K562 (cell line): ENCODE measurements around the gene PSMC3IP. TPM values are rescaled to one million over a fixed set of nuclear protein-coding genes. Genes with fewer than 3 reads are reported as not detected.

ENCODE experiments used
- ARHGAP35 ChIP-seq: fragments of 450-650 bp; IDR thresholded peaks from 2 replicates; pipeline ENCODE4 v1.6.1; 2018; ENCODE audit not compliant: partially characterized antibody
- ATF1 ChIP-seq, 2 experiments: fragments of 450-650 bp in 1 of 2; IDR thresholded peaks; 2 replicates each; pipeline ENCODE4 v1.6.1; 2016; ENCODE audit warnings: missing compliant biosample characterization in 1 of 2, missing genetic modification characterization in 1 of 2
- CREBBP ChIP-seq: IDR thresholded peaks from one replicate; pipeline ENCODE4 v1.6.1; 2012; ENCODE audit warnings: low read depth, mild to moderate bottlenecking, control low read depth, inconsistent platforms, low read length
- FIP1L1 ChIP-seq: fragments of 200-400 bp; formaldehyde crosslinking; IDR thresholded peaks from 2 replicates; pipeline ENCODE4 v1.6.1; 2018; ENCODE audit warnings: mild to moderate bottlenecking, low read depth, low read length; ENCODE audit not compliant: poor library complexity, severe bottlenecking
- KDM1A ChIP-seq, 2 experiments: fragments of 450-650 bp; IDR thresholded peaks; 2 replicates each; pipeline ENCODE4 v1.6.1; 2016; ENCODE audit warnings: mild to moderate bottlenecking in 2 of 2
- NR2C2 ChIP-seq, 2 experiments: fragments of 200-800 bp in 1 of 2; sonication (Bioruptor generic) in 1 of 2; sonication (generic) in 1 of 2; formaldehyde crosslinking in 1 of 2; IDR thresholded peaks; 2 replicates each; pipeline versions ENCODE4 v1.6.1 to v1.8.0; 2016 to 2022; ENCODE audit warnings: mild to moderate bottlenecking in 1 of 2, missing compliant biosample characterization in 1 of 2, missing genetic modification characterization in 1 of 2, missing genetic modification reagents in 1 of 2
- OTX1 ChIP-seq: fragments of 450-650 bp; formaldehyde crosslinking; IDR thresholded peaks from 2 replicates; pipeline ENCODE4 v1.4.0; 2022; ENCODE audit warnings: mild to moderate bottlenecking
- RBFOX2 ChIP-seq: fragments of 200-400 bp; formaldehyde crosslinking; IDR thresholded peaks from 2 replicates; pipeline ENCODE4 v1.6.1; 2017; ENCODE audit warnings: low read depth, mild to moderate bottlenecking, low read length, moderate library complexity
- RNF2 ChIP-seq: sonication (generic); IDR thresholded peaks from 2 replicates; pipeline ENCODE4 v1.6.1; 2016
- SMARCA4 ChIP-seq: fragments of 450-650 bp; IDR thresholded peaks from 2 replicates; pipeline ENCODE4 v1.6.1; 2016
- ZC3H11A ChIP-seq: IDR thresholded peaks from 2 replicates; pipeline ENCODE4 v1.6.1; 2012; ENCODE audit warnings: low read depth, low read length, improper control_type of control experiment
- ZFP1 ChIP-seq: fragments of 450-650 bp; formaldehyde crosslinking; IDR thresholded peaks from 2 replicates; pipeline ENCODE4 v1.4.0; 2020; ENCODE audit warnings: mild to moderate bottlenecking, mixed read lengths
- ZNF165 ChIP-seq: fragments of 250-450 bp; sonication (Bioruptor Pico); IDR thresholded peaks from 2 replicates; pipeline ENCODE4 v1.4.0; 2020; ENCODE audit warnings: borderline replicate concordance
- polyA plus RNA-seq, 8 experiments: library from polyadenylated mRNA; depleted of rRNA in 4 of 8; stranded (reverse) in 5 of 8; unstranded in 3 of 8; fragments of >200 nt; fragmentation: Nextera tagmentation in 2 of 8; fragmentation: Illumina TruSeq in 1 of 8; extraction: Ambion mirVana in 2 of 8; extraction: Trizol in 1 of 8; gene quantifications; 2 replicates each; pipeline versions ENCODE4 v1.2.1 to v1.2.3, GENCODE V29; 2011 to 2014; ENCODE audit warnings: inconsistent platforms in 1 of 8, missing spikeins in 1 of 8
- total RNA-seq, 7 experiments: library from RNA; depleted of rRNA in 6 of 7; stranded (reverse); fragments of >200 nt in 6 of 7; fragmentation: Illumina TruSeq in 2 of 7; extraction: Trizol in 2 of 7; gene quantifications; 2 replicates each; pipeline versions ENCODE4 v1.2.1 to v1.2.3, GENCODE V29; 2011 to 2021; ENCODE audit warnings: low replicate concordance in 1 of 7
- TF ChIP-seq, protein P1 (sequence below): fragments of 450-650 bp; formaldehyde crosslinking; IDR thresholded peaks from 2 replicates; pipeline ENCODE4 v1.4.0; 2022; ENCODE audit warnings: missing genetic modification characterization
- TF ChIP-seq, protein P2 (sequence below): fragments of 200-800 bp; sonication (Bioruptor generic); IDR thresholded peaks from 2 replicates; pipeline ENCODE4 v1.6.1; 2016; ENCODE audit warnings: missing genetic modification characterization, missing compliant biosample characterization
- TF ChIP-seq, protein P3 (sequence below): fragments of 450-650 bp; formaldehyde crosslinking; IDR thresholded peaks from 2 replicates; pipeline ENCODE4 v1.4.0; 2020; ENCODE audit warnings: mild to moderate bottlenecking, moderate library complexity
- TF ChIP-seq, protein P4 (sequence below), 3 experiments: IDR thresholded peaks in 2 of 3; conservative IDR thresholded peaks in 1 of 3; 2 replicates each; pipeline ENCODE4 v1.5.1; 2011 to 2012; ENCODE audit warnings: low read length in 3 of 3, mild to moderate bottlenecking in 3 of 3, control low read depth in 2 of 3, improper control_type of control experiment in 1 of 3, inconsistent platforms in 1 of 3, low read depth in 1 of 3, mixed read lengths in 1 of 3, moderate library complexity in 1 of 3; ENCODE audit not compliant: insufficient read depth in 2 of 3
- TF ChIP-seq, protein P5 (sequence below): fragments of 450-650 bp; IDR thresholded peaks from 2 replicates; pipeline ENCODE4 v1.6.1; 2016; ENCODE audit warnings: low read depth, mild to moderate bottlenecking, moderate library complexity

Gene PSMC3IP
- total and polyA plus RNA-seq, 9 of the 15 experiments (the other 6 are each of a cell fraction or from before 2014, with no cell fraction given) = 13.8 to 65.6 (median 32.8) TPM

DNA sequence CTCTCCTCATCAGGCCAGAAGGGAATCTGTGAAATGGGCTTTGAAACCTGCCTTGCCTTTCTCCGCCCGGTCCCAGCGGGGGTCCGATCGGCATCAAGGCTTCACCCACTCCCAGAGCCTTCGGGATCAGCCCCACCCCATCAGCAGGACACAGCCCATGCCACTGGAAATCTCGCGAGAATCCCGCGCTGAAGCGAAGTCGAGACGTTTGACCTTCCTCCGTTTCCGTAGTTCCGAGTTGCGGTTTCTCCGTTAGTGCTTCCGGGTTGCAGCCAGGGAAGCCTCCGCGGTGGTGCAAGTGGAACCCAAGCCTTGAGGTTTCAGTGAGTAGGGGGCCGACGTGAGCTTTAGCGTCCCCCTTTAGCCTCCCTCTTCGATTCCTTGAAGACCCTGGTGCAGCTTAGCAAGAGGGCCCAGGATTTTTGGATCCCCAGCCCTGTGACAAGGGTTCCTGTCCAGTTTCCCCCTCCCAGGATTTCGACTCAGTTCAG lies 15.6 kb downstream of the PSMC3IP start, which contains the start of gene COASY (continued):
- TF ChIP-seq, protein P1, sequence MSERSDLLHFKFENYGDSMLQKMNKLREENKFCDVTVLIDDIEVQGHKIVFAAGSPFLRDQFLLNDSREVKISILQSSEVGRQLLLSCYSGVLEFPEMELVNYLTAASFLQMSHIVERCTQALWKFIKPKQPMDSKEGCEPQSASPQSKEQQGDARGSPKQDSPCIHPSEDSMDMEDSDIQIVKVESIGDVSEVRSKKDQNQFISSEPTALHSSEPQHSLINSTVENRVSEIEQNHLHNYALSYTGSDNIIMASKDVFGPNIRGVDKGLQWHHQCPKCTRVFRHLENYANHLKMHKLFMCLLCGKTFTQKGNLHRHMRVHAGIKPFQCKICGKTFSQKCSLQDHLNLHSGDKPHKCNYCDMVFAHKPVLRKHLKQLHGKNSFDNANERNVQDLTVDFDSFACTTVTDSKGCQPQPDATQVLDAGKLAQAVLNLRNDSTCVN (CRISPR knock-in tag) = no peak
- TF ChIP-seq ZNF165 (no peak), ARHGAP35 (peak; percentile 98), KDM1A (IDR thresholded peaks at IDR 0.05) (peak; percentile 6 to 51; a peak in 2 of 4 replicates), SMARCA4 (no peak), RNF2 (peak; percentile 27; the same call in 1 of the 2 replicates), FIP1L1 (no peak), NR2C2 (CRISPR knock-in tag; IDR thresholded peaks at IDR 0.05) (peak; percentile 98), NR2C2 (tag; IDR thresholded peaks at IDR 0.05) (peak; percentile 100), OTX1 (CRISPR knock-in tag) (no peak), ZFP1 (CRISPR knock-in tag) (no peak), CREBBP (no peak), RBFOX2 (peak; percentile 78), ZC3H11A (no peak), ATF1 (CRISPR knock-in tag; IDR thresholded peaks at IDR 0.05) (no peak), ATF1 (tag; IDR thresholded peaks at IDR 0.05) (peak; percentile 51; the same call in 1 of the 2 replicates)
- TF ChIP-seq, protein P2, sequence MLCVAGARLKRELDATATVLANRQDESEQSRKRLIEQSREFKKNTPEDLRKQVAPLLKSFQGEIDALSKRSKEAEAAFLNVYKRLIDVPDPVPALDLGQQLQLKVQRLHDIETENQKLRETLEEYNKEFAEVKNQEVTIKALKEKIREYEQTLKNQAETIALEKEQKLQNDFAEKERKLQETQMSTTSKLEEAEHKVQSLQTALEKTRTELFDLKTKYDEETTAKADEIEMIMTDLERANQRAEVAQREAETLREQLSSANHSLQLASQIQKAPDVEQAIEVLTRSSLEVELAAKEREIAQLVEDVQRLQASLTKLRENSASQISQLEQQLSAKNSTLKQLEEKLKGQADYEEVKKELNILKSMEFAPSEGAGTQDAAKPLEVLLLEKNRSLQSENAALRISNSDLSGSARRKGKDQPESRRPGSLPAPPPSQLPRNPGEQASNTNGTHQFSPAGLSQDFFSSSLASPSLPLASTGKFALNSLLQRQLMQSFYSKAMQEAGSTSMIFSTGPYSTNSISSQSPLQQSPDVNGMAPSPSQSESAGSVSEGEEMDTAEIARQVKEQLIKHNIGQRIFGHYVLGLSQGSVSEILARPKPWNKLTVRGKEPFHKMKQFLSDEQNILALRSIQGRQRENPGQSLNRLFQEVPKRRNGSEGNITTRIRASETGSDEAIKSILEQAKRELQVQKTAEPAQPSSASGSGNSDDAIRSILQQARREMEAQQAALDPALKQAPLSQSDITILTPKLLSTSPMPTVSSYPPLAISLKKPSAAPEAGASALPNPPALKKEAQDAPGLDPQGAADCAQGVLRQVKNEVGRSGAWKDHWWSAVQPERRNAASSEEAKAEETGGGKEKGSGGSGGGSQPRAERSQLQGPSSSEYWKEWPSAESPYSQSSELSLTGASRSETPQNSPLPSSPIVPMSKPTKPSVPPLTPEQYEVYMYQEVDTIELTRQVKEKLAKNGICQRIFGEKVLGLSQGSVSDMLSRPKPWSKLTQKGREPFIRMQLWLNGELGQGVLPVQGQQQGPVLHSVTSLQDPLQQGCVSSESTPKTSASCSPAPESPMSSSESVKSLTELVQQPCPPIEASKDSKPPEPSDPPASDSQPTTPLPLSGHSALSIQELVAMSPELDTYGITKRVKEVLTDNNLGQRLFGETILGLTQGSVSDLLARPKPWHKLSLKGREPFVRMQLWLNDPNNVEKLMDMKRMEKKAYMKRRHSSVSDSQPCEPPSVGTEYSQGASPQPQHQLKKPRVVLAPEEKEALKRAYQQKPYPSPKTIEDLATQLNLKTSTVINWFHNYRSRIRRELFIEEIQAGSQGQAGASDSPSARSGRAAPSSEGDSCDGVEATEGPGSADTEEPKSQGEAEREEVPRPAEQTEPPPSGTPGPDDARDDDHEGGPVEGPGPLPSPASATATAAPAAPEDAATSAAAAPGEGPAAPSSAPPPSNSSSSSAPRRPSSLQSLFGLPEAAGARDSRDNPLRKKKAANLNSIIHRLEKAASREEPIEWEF (CRISPR knock-in tag) = no peak
- TF ChIP-seq, protein P3, sequence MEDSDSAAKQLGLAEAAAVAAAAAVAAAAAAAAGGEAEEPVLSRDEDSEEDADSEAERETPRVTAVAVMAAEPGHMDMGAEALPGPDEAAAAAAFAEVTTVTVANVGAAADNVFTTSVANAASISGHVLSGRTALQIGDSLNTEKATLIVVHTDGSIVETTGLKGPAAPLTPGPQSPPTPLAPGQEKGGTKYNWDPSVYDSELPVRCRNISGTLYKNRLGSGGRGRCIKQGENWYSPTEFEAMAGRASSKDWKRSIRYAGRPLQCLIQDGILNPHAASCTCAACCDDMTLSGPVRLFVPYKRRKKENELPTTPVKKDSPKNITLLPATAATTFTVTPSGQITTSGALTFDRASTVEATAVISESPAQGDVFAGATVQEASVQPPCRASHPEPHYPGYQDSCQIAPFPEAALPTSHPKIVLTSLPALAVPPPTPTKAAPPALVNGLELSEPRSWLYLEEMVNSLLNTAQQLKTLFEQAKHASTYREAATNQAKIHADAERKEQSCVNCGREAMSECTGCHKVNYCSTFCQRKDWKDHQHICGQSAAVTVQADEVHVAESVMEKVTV (CRISPR knock-in tag) = no peak
- TF ChIP-seq, protein P4, sequence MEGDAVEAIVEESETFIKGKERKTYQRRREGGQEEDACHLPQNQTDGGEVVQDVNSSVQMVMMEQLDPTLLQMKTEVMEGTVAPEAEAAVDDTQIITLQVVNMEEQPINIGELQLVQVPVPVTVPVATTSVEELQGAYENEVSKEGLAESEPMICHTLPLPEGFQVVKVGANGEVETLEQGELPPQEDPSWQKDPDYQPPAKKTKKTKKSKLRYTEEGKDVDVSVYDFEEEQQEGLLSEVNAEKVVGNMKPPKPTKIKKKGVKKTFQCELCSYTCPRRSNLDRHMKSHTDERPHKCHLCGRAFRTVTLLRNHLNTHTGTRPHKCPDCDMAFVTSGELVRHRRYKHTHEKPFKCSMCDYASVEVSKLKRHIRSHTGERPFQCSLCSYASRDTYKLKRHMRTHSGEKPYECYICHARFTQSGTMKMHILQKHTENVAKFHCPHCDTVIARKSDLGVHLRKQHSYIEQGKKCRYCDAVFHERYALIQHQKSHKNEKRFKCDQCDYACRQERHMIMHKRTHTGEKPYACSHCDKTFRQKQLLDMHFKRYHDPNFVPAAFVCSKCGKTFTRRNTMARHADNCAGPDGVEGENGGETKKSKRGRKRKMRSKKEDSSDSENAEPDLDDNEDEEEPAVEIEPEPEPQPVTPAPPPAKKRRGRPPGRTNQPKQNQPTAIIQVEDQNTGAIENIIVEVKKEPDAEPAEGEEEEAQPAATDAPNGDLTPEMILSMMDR (IDR thresholded peaks at IDR 0.05 in 2 of 3, conservative IDR thresholded peaks at IDR 0.05 in 1 of 3; ENCODE audit: insufficient read depth in 2 of 3, low read depth in 1 of 3, low read length in 3 of 3) = peak in 1 of 3 experiments; percentile 29; a peak in 2 of 6 replicates
- TF ChIP-seq, protein P5, sequence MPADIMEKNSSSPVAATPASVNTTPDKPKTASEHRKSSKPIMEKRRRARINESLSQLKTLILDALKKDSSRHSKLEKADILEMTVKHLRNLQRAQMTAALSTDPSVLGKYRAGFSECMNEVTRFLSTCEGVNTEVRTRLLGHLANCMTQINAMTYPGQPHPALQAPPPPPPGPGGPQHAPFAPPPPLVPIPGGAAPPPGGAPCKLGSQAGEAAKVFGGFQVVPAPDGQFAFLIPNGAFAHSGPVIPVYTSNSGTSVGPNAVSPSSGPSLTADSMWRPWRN = no peak
